IMR-90 (cell line): ENCODE results near the gene OGFR. TPM values are rescaled to one million over a fixed set of nuclear protein-coding genes. Genes with fewer than 3 reads are reported as not detected.
A peak's percentile ranks its signal among the peaks of the same experiment; 100 is the strongest.

Experiments
- ATAC-seq: fragments of 200-7000 bp; cut with Tn5 transposase; 2 replicates; pipeline ENCODE4 v1.9.1; 2020; ENCODE audit warnings: low read depth, mild to moderate bottlenecking, moderate library complexity
- BruUV-seq: library from RNA; stranded (reverse); fragments of 400-500 nt; replicated peaks from 2 replicates; lab custom pipeline; 2021; lab: Mats Ljungman, UMichigan
- CTCF ChIA-PET: fragments of 300-600 bp; formaldehyde crosslinking; extraction: SDS; loops from one replicate; lab custom pipeline; 2021; ENCODE audit warnings: antibody characterized with exemption; lab: Yijun Ruan, JAX
- POLR2A ChIA-PET: fragments of 300-600 bp; sonication (Branson Sonifier 250); formaldehyde crosslinking; loops from one replicate; lab custom pipeline; 2022; ENCODE audit warnings: antibody characterized with exemption; ENCODE audit not compliant: unreplicated experiment; lab: Charles Lee
- DNase-seq: peaks from one replicate; pipeline ENCODE4 v3.0.0; 2013
- H2AFZ ChIP-seq: replicated peaks from 2 replicates; pipeline ENCODE3; 2013; ENCODE audit warnings: low read length, mild to moderate bottlenecking; ENCODE audit not compliant: poor library complexity
- H2AK5ac ChIP-seq: 2 replicates; pipeline ENCODE4 v1.6.1; 2013; ENCODE audit warnings: low read depth, low read length, inconsistent platforms
- H2AK9ac ChIP-seq: replicated peaks from 2 replicates; pipeline ENCODE3; 2013; ENCODE audit warnings: mild to moderate bottlenecking, low read depth, low read length, moderate library complexity; ENCODE audit not compliant: poor library complexity
- H2BK120ac ChIP-seq: 2 replicates; pipeline ENCODE4 v1.6.1; 2013; ENCODE audit warnings: low read depth, low read length, inconsistent platforms
- H2BK15ac ChIP-seq: 3 replicates; pipeline ENCODE4 v1.6.1; 2013; ENCODE audit warnings: low read depth, low read length, inconsistent platforms
- H2BK20ac ChIP-seq: 2 replicates; pipeline ENCODE4 v1.6.1; 2013; ENCODE audit warnings: low read depth, mild to moderate bottlenecking, inconsistent platforms, low read length, moderate library complexity
- H2BK5ac ChIP-seq: 2 replicates; pipeline ENCODE4 v1.6.1; 2013; ENCODE audit warnings: mild to moderate bottlenecking, low read depth, low read length, inconsistent platforms; ENCODE audit not compliant: poor library complexity, severe bottlenecking
- H3K14ac ChIP-seq: replicated peaks from 2 replicates; pipeline ENCODE4 v1.6.1; 2013; ENCODE audit warnings: low read depth, low read length, inconsistent platforms
- H3K18ac ChIP-seq: 2 replicates; pipeline ENCODE4 v1.6.1; 2013; ENCODE audit warnings: low read depth, low read length, control low read depth
- H3K23ac ChIP-seq: 2 replicates; pipeline ENCODE4 v1.6.1; 2013; ENCODE audit warnings: low read depth, low read length, inconsistent platforms
- H3K27ac ChIP-seq: 2 replicates; pipeline ENCODE4 v1.5.1; 2013; ENCODE audit warnings: mild to moderate bottlenecking, control low read depth, low read length; ENCODE audit not compliant: insufficient read depth
- H3K27me3 ChIP-seq: 2 replicates; pipeline ENCODE4 v1.6.1; 2013; ENCODE audit warnings: low read length; ENCODE audit not compliant: control insufficient read depth, insufficient read depth
- H3K36me3 ChIP-seq: 2 replicates; pipeline ENCODE4 v1.6.1; 2013; ENCODE audit warnings: low read length, mixed read lengths; ENCODE audit not compliant: control insufficient read depth, insufficient read depth
- H3K4ac ChIP-seq: 2 replicates; pipeline ENCODE4 v1.6.1; 2013; ENCODE audit warnings: low read depth, low read length, inconsistent platforms
- H3K4me1 ChIP-seq: 2 replicates; pipeline ENCODE4 v1.6.1; 2013; ENCODE audit warnings: low read length, mixed read lengths; ENCODE audit not compliant: control insufficient read depth, insufficient read depth
- H3K4me2 ChIP-seq: 2 replicates; pipeline ENCODE4 v1.6.1; 2013; ENCODE audit warnings: low read depth, mild to moderate bottlenecking, control low read depth, low read length, moderate library complexity
- H3K4me3 ChIP-seq: 2 replicates; pipeline ENCODE4 v1.5.1; 2013; ENCODE audit warnings: low read depth, mild to moderate bottlenecking, control low read depth, low read length, moderate library complexity; ENCODE audit not compliant: insufficient read depth
- H3K56ac ChIP-seq: 2 replicates; pipeline ENCODE4 v1.6.1; 2013; ENCODE audit warnings: low read length, inconsistent platforms; ENCODE audit not compliant: insufficient read depth; ENCODE audit errors: extremely low read depth
- H3K79me1 ChIP-seq, 2 experiments: 2 replicates each; pipeline ENCODE4 v1.6.1; 2013; ENCODE audit warnings: low read length in 2 of 2, inconsistent platforms in 1 of 2, low read depth in 1 of 2
- H3K9ac ChIP-seq: 2 replicates; pipeline ENCODE4 v1.6.1; 2013; ENCODE audit warnings: low read depth, low read length, control low read depth
- H3K9me1 ChIP-seq: 2 replicates; pipeline ENCODE4 v1.6.1; 2013; ENCODE audit warnings: low read length, inconsistent platforms; ENCODE audit not compliant: insufficient read depth
- H3K9me3 ChIP-seq: 2 replicates; pipeline ENCODE4 v1.6.1; 2013; ENCODE audit warnings: low read length; ENCODE audit not compliant: control insufficient read depth, insufficient read depth
- H4K20me1 ChIP-seq: 2 replicates; pipeline ENCODE4 v1.6.1; 2013; ENCODE audit warnings: low read length, inconsistent platforms; ENCODE audit not compliant: insufficient read depth
- H4K5ac ChIP-seq: 2 replicates; pipeline ENCODE4 v1.6.1; 2013; ENCODE audit warnings: mild to moderate bottlenecking, low read depth, low read length, control low read depth
- H4K8ac ChIP-seq, 2 experiments: 2 replicates each; pipeline ENCODE4 v1.6.1; 2013; ENCODE audit warnings: low read depth in 2 of 2, low read length in 2 of 2, control low read depth in 1 of 2, inconsistent platforms in 1 of 2
- H4K91ac ChIP-seq: 2 replicates; pipeline ENCODE4 v1.6.1; 2013; ENCODE audit warnings: low read depth, low read length, inconsistent platforms; ENCODE audit not compliant: insufficient read depth
- BHLHE40 ChIP-seq: fragments of 150-350 bp; IDR thresholded peaks from 2 replicates; pipeline ENCODE4 v1.6.1; 2016; ENCODE audit warnings: mild to moderate bottlenecking, low read depth, low read length
- RCOR1 ChIP-seq: IDR thresholded peaks from 2 replicates; pipeline ENCODE4 v1.6.1; 2012; ENCODE audit warnings: mild to moderate bottlenecking, low read length, improper control_type of control experiment; ENCODE audit not compliant: insufficient replicate concordance
- WGBS, 2 experiments: methylation state at CpG; one replicate each; pipeline versions ENCODE4 v1.1.5 to v1.1.7; 2013; ENCODE audit warnings: missing lambda C conversion rate in 2 of 2; ENCODE audit not compliant: insufficient read length in 1 of 2; ENCODE audit errors: extremely low coverage in 2 of 2; 5-methylcytosine and 5-hydroxymethylcytosine counted together
- dilution Hi-C: fragments of 300-500 bp; cut with HindIII; formaldehyde crosslinking; loops from one replicate; pipeline ENCODE4 v1.14.3; 2018; ENCODE audit warnings: low sequenced_read_pairs; ENCODE audit not compliant: unreplicated experiment
- in situ Hi-C: fragments of 300-500 bp; cut with MboI; formaldehyde crosslinking; loops from 3 replicates; pipeline ENCODE4 v1.14.3; 2019; ENCODE audit warnings: low sequenced_read_pairs, inconsistent platforms, mixed read lengths
- intact Hi-C: fragments of 100-400 bp; cut with micrococcal nuclease; formaldehyde crosslinking; loops from 2 replicates; pipeline ENCODE4 v1.10.0; 2022
- polyA plus RNA-seq, 3 experiments: library from polyadenylated mRNA; depleted of rRNA; stranded (reverse); fragments of >200 nt; gene quantifications; 2 replicates each; pipeline ENCODE4 v1.2.3, GENCODE V29; 2012; ENCODE audit warnings: low replicate concordance in 1 of 3
- total RNA-seq: library from RNA; depleted of rRNA; stranded (reverse); fragments of >200 nt; gene quantifications from 2 replicates; pipeline ENCODE4 v1.2.3, GENCODE V29; 2012

Gene OGFR
- total and polyA plus RNA-seq, 2 of the 4 experiments (the other 2 are of a cell fraction) = 22.4 to 30.1 TPM

- H3K4me2 ChIP-seq = no peak overlapping the region
- H3K9ac ChIP-seq = no peak overlapping the region
- H3K14ac ChIP-seq = no peak overlapping the region
- DNase-seq (no peak), ATAC-seq (peak; percentile 52)
- no peaks in the 10 kb centered on the region for H3K9me1 ChIP-seq
- H4K91ac ChIP-seq = no peak overlapping the region
- H3K56ac ChIP-seq = no peak overlapping the region
- WGBS, 2 experiments = 98% methylated on average over 7 of the region's 10 CpGs; no CpG with 5 or more reads in 1 of the 2 experiments
- intact Hi-C loops (no loop called here), dilution Hi-C loops (no loop called here), in situ Hi-C loops (no loop called here)
- H2AK9ac ChIP-seq = no peak overlapping the region
- H3K18ac ChIP-seq = no peak overlapping the region
- ChIA-PET POLR2A (no interaction called here), CTCF (no interaction called here)
- no peak overlapping the region for H3K23ac ChIP-seq
- no peak overlapping the region for H4K5ac ChIP-seq
- no peak overlapping the region for H2AFZ ChIP-seq
- H2BK120ac ChIP-seq = no peak overlapping the region
- no peak overlapping the region for H4K8ac ChIP-seq
- no peak overlapping the region for H3K27ac ChIP-seq
- H3K4me3 ChIP-seq = no peak overlapping the region
- BruUV-seq = no TSS peak
- no peaks in the 10 kb centered on the region for H3K27me3 ChIP-seq
- H3K4ac ChIP-seq = no peak overlapping the region
- no peak overlapping the region for H2BK20ac ChIP-seq
- peaks cover 7% of the 10 kb centered on the region; the same call in 1 of the 2 replicates for H3K36me3 ChIP-seq
- H2BK5ac ChIP-seq = no peak overlapping the region
- no peaks in the 10 kb centered on the region for H3K9me3 ChIP-seq
- TF ChIP-seq RCOR1 (no peak), BHLHE40 (no peak)
- 0 out of 2 replicates have a peak, but pooled peaks cover 2% of the 10 kb centered on the region for H3K4me1 ChIP-seq
- H3K79me1 ChIP-seq = no peaks in the 10 kb centered on the region; a peak in 1 of 4 replicates
- no peak overlapping the region for H2BK15ac ChIP-seq
- no peaks in the 10 kb centered on the region; the same call in 1 of the 2 replicates for H4K20me1 ChIP-seq
- H2AK5ac ChIP-seq = no peak overlapping the region
These were observed 39.0 kb downstream of the OGFR start for GRCh38 chr20:62843656-62844055.
